ENCODE measurements around the gene EXOC3. TPM values are rescaled to one million over a fixed set of nuclear protein-coding genes. Genes with fewer than 3 reads are reported as not detected.

The EXOC3 gene
- 24.0 and 28.7 TPM in 2 replicates for total RNA-seq

DNA sequence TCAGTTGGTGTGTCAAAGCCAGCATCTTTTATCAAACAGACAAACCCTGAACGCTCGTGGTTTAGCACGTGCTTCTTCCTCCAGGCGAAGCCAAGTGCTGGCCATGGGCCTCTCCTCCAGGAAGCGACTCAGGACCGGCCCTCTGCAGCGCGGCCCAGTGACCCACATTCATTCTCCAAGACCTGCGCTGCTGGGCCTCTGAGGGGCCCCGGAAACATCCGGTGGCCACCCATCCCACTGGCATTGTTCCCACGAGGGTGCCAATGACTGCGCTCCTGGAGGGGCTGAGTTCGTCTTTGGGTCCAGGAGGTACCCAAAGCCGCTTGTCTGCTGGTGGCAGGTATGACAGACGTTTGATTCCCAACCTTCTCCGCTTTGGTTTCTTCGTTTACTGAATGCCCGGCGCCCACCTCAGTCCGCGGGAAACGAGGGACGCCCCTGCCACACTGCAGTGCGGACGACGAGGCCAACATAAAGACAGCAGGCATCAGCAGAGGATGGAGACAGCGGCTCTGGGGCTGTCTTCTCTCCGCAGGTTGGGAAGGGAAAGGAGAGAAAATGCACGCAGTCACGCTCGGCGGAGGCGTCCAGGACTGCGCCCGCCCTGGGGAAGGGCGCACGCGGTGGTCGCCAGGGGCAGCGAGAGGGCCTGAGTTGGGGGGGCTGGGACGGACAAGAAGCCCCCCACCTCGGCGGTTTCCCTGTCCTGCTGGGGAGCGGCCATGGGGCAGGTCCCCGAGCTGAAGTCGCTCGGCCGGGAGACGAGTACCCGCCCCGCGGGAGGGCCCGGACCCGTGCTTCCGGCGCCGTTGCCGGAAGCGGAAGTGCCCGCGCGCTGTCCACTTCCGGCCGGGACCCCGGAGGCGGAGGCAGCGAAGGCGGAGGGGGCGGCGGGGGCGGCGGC, at the start of gene EXOC3:
EXOC3 (plus strand) TSS at position 842 of the 904 bp plus-strand sequence. CDS start 3,030 bp downstream, outside the sequence.

Other genes starting within 250 kb of the EXOC3 start
- 4.5 and 5.8 TPM in 2 replicates for gene CCDC127, start 225.0 kb upstream of the EXOC3 start, total RNA-seq
- gene SDHA, start 224.9 kb upstream of the EXOC3 start, total RNA-seq, result 199 and 220 TPM in 2 replicates
- gene PDCD6, start 171.5 kb upstream of the EXOC3 start, total RNA-seq, result 129 and 138 TPM in 2 replicates
- 2.4 and 12.3 TPM in 2 replicates for gene AHRR, start 121.5 kb upstream of the EXOC3 start, total RNA-seq
- gene SLC9A3, start 81.3 kb downstream of the EXOC3 start, total RNA-seq, result 0.65 and 0.76 TPM in 2 replicates
- gene CEP72, start 169.2 kb downstream of the EXOC3 start, total RNA-seq, result 4.2 and 4.6 TPM in 2 replicates

Data from epithelial cell of umbilical artery (primary cell).